Subcutaneous adipose tissue (tissue), 4 donors: ENCODE measurements around the gene VSX1. TPM values are rescaled to one million over a fixed set of nuclear protein-coding genes. Genes with fewer than 3 reads are reported as not detected.

Experiments
- total RNA-seq, 4 donors: library from RNA; depleted of rRNA; stranded (reverse); fragments of >200 nt; gene quantifications; one replicate each; pipeline ENCODE4 v1.1.0, GENCODE V29; 2016
- TF ChIP-seq, protein P1 (sequence below): fragments of 450-650 bp; IDR thresholded peaks from one replicate; pipeline ENCODE4 v1.5.1; 2016; ENCODE audit warnings: low read depth, mild to moderate bottlenecking, control low read depth, antibody characterized with exemption, moderate library complexity

VSX1 gene
- total RNA-seq, 4 donors from 2014 or later, result not detected

DNA sequence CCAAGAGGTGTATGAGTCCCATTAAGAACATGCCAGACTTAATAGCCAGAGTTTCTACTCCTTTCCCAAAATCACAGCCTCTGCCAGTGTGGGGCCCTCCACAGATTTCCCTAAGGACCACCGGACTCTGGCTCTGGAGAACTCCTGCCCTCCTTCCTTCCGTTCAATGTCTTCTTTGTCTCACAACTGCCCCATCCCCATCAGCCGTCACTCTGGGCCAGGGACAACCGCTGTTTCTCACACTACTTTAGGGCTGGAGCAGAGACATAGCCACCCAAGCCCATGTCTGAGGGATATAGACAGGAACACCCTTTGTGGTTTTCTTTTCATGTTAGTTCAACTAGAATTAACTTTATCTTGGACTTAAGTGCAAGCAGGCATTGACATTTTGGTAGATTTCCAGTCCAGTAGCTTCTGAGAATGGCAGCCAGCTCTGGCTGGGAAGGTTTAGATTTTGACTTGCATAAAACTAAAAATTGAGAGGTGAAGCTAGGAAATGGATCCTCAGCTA is 17.3 kb downstream of the VSX1 start:
- TF ChIP-seq, protein P1, sequence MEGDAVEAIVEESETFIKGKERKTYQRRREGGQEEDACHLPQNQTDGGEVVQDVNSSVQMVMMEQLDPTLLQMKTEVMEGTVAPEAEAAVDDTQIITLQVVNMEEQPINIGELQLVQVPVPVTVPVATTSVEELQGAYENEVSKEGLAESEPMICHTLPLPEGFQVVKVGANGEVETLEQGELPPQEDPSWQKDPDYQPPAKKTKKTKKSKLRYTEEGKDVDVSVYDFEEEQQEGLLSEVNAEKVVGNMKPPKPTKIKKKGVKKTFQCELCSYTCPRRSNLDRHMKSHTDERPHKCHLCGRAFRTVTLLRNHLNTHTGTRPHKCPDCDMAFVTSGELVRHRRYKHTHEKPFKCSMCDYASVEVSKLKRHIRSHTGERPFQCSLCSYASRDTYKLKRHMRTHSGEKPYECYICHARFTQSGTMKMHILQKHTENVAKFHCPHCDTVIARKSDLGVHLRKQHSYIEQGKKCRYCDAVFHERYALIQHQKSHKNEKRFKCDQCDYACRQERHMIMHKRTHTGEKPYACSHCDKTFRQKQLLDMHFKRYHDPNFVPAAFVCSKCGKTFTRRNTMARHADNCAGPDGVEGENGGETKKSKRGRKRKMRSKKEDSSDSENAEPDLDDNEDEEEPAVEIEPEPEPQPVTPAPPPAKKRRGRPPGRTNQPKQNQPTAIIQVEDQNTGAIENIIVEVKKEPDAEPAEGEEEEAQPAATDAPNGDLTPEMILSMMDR, result no peak

DNA sequence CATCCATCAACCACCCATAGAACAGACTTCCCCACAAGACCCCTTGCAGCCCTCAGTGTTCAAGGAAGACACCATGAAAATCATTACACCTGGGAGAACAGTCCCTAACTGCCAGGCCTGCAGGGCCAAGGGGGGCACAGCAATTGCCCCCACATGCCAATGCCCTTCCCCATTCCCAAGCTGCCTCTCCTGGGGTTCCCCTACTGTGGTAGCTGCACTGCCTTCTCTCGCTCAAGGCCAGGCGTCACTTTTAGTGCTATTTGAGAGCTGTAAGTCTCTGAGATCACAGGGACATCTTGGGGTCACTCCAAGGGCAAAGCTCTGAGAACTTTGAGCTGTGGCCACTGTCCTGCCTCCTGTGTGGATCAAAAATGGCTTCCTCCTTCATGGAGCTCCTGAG is 18.0 kb downstream of the VSX1 start:
- TF ChIP-seq, protein P1, result no peak

DNA sequence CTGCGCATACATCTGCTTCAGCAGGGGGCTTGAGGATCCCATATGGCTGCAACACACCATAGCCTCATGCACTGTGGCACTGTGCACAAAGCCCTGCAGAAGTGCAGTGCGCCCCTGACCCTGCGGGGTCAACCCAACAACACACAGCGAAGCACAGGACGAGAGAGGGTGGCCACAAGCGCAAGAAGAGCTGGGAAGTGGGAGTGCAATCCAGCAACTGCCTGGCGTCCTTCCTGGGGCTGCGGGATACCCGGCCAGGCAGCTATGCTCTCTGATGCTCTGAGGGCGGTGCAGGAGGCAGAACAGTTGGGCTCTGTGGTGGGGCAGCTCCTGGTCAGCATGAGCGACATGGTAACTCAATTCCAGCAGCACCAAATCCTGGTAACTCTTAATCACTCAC is 18.4 kb downstream of the VSX1 start:
- TF ChIP-seq, protein P1, result no peak

DNA sequence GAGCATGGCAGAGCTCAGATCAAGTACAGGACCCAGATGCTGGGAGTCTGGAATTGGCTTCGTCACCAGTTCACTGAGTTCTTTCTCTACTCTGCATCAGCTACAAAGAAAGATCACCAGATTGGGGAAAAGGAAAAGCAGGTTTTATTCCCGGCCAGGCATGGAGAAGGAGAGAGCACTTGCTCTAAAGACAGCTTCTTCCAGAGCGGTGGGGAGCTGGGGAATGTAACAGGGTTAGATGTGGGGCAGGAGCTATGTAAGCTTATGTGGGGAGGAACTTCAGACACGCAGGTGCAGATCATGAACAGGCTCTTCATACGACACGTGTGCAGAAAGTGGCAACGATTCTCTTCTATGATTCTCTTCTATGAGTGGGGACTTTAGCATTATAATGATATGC is 19.1 kb downstream of the VSX1 start:
- TF ChIP-seq, protein P1, result no peak

DNA sequence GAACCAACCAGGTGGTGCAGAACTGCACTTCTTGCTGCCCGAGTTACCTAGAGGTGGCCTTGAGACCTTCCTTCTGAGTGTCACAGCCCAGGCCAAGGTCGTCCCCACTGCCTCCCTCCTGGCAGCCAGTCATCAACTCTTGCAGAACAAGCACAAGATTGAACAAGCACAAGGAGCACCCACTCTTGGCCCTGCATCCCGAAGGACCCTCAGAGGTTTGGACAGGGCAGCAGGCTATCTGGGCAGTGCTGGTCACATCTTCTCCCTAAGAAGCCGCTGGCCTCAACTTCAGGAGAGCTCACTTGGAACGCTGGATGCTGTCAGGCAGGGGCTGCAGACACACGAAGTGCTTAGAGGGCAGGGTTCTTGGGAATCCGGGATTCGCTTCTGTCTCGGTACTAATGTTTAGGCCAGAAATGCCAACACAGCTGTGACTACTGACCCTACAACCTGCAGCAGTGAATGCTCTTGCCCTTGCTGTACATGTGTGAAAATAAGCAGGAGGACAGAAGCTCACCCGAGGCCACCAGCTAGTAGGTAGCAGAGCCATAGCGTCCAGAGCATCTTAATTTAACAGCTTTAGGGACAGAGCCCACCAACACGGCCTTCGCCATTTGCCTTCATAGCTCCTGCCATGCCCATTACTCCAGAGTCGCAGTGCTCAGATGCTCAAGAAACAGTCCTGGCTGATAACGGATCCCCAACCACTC is 20.0 kb downstream of the VSX1 start:
- TF ChIP-seq, protein P1, result no peak

DNA sequence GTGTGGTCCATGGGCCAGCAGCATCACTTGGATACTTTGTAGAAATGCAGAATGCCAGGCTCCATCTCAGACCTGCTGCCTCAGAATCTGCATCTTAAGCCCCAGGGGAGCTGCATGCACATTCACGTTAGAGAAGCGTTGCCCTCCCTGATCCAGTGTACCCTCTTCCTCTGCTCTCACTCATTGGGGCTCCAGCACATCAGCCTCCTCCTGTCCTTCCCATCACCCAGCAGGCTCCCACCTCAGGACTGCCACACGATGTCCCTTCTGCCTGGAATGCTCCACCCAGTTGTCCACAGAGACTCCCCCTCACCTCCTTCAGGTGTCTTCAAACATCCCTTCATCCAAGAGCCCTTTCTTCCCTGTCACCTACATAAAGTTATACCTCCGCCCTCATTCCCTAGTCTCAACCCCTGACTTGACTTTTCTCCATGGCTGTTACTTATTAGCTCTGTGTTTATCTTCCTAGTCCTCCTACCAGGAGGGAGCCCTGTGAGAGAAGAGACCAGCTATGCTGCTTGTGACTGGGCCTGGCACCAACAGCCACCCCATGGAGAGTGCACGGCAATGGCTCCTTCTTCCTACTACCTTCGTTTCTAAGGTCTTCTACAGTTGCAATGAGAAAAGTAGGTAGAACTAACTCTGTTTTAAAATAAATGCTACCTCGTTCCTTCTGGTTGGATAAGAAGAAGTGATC is 20.7 kb downstream of the VSX1 start:
- TF ChIP-seq, protein P1, result no peak

DNA sequence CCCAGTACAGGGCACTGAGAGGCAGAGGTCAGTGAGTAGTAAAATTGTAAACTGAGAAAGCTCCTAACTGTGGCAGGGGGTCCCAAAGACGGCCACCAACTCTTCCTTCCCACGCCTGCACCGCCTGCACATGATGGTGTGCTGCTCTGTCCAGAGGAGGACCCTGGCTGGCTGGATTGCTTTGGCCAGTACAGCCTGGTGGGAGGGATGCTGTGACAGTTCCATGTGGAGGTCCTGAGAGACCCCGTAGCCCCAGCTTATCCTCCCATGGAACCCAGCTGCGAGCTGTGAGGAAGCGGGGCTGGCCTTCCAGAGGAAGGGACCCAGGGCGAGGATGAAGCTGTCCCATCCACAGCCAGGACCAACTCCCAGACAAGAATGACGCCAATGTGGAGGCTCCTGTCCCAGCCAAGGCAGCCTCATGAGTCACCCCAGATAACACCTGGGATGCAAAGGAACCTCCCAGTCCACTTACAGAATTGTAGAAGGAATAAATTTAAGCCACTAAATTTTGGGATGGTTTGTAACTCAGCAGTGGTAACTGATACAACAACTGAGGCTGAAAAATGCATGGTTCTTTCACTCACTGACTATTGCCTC is 22.0 kb downstream of the VSX1 start:
- TF ChIP-seq, protein P1, result no peak
